Measurements from ENCODE around the gene SLC22A15. TPM values are rescaled to one million over a fixed set of nuclear protein-coding genes. Genes with fewer than 3 reads are reported as not detected.

Gene SLC22A15
- total and polyA plus RNA-seq, 2 experiments from 2014 or later, result 2.7 to 3.8 TPM

DNA sequence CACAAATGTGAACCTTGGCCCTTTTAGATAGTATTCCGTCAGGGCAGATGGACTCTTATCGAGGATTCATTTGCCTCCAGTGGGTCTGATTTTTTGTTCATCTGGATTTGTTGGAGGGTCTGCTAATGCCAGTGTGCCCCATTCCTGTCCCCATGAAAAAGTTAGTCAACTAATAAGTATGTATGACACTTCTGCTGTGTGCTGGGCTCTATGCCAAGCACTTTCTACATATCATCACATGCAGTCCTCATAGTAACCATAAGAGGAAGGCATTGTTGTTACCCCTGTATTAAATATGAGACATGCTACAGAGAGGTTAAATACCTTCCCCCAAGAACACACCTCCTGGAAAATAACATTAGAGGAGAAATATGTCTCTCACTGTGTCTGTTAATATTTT is 88.3 kb downstream of the SLC22A15 start:
- Mint-ChIP-seq H3K4me3 (no peak overlapping the region), H3K9me3 (peaks cover under 1% of the 10 kb centered on the region; the same call in 1 of the 3 replicates), H3K4me1 (no peaks in the 10 kb centered on the region), H3K27me3 (ENCODE audit: insufficient read depth, low read depth, poor library complexity) (peaks cover 4% of the 10 kb centered on the region), H3K36me3 (ENCODE audit: low read depth) (peaks cover 7% of the 10 kb centered on the region; the same call in 2 of the 3 replicates), H3K27ac (no peak overlapping the region)
- Histone ChIP-seq H3K79me2 (replicated peaks; ENCODE audit: insufficient read depth) (no peaks in the 10 kb centered on the region), H2AFZ (no peak overlapping the region), H3K4me2 (no peak overlapping the region), H4K20me1 (replicated peaks; ENCODE audit: insufficient read depth) (no peaks in the 10 kb centered on the region), H3F3A (replicated peaks; ENCODE audit: low read depth) (no peaks in the 10 kb centered on the region), H3K4me3 (no peak overlapping the region), H3K4me1 (ENCODE audit: insufficient read depth) (no peaks in the 10 kb centered on the region), H3K9me2 (ENCODE audit: insufficient read depth) (no peaks in the 10 kb centered on the region), H3K27me3 (ENCODE audit: insufficient read depth) (no peaks in the 10 kb centered on the region), H3K36me3 (ENCODE audit: insufficient read depth) (no peaks in the 10 kb centered on the region), H3K27ac (ENCODE audit: low read depth) (no peak overlapping the region)
- no peak for TF ChIP-seq ZNF331 (CRISPR knock-in tag; IDR thresholded peaks at IDR 0.05; ENCODE audit: low read depth)
- ATAC-seq, result no peak
- no peak for DNase-seq (ENCODE audit: low spot score)

GRCh38 chr1:116066868-116067565 is 90.7 kb downstream of the SLC22A15 start:
- Histone ChIP-seq H3K27ac (ENCODE audit: low read depth) (no peak overlapping the region; the same call in 1 of the 2 replicates), H3K9me2 (ENCODE audit: insufficient read depth) (no peaks in the 10 kb centered on the region)
- ATAC-seq, result no peak
- TF ChIP-seq POLR2AphosphoS5 (IDR thresholded peaks at IDR 0.05; ENCODE audit: low read depth), result no peak
- no peak for TF ChIP-seq ZNF331 (CRISPR knock-in tag; IDR thresholded peaks at IDR 0.05; ENCODE audit: low read depth)
- TF ChIP-seq JUNB (IDR thresholded peaks at IDR 0.05; ENCODE audit: unreplicated experiment), result no peak
- TF ChIP-seq NANOG (IDR thresholded peaks at IDR 0.05; ENCODE audit: borderline replicate concordance), result no peak
- TF ChIP-seq ZNF462 (CRISPR knock-in tag; IDR thresholded peaks at IDR 0.05), result no peak
- TF ChIP-seq EZH2phosphoT487 (IDR thresholded peaks at IDR 0.05; ENCODE audit: unreplicated experiment), result no peak
- TF ChIP-seq EZH2 (IDR thresholded peaks at IDR 0.05; ENCODE audit: low read depth, unreplicated experiment), result no peak
- TF ChIP-seq, protein P1, sequence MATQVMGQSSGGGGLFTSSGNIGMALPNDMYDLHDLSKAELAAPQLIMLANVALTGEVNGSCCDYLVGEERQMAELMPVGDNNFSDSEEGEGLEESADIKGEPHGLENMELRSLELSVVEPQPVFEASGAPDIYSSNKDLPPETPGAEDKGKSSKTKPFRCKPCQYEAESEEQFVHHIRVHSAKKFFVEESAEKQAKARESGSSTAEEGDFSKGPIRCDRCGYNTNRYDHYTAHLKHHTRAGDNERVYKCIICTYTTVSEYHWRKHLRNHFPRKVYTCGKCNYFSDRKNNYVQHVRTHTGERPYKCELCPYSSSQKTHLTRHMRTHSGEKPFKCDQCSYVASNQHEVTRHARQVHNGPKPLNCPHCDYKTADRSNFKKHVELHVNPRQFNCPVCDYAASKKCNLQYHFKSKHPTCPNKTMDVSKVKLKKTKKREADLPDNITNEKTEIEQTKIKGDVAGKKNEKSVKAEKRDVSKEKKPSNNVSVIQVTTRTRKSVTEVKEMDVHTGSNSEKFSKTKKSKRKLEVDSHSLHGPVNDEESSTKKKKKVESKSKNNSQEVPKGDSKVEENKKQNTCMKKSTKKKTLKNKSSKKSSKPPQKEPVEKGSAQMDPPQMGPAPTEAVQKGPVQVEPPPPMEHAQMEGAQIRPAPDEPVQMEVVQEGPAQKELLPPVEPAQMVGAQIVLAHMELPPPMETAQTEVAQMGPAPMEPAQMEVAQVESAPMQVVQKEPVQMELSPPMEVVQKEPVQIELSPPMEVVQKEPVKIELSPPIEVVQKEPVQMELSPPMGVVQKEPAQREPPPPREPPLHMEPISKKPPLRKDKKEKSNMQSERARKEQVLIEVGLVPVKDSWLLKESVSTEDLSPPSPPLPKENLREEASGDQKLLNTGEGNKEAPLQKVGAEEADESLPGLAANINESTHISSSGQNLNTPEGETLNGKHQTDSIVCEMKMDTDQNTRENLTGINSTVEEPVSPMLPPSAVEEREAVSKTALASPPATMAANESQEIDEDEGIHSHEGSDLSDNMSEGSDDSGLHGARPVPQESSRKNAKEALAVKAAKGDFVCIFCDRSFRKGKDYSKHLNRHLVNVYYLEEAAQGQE (IDR thresholded peaks at IDR 0.05; ENCODE audit: unreplicated experiment), result no peak
- TF ChIP-seq CREB1 (CRISPR knock-in tag; IDR thresholded peaks at IDR 0.05; ENCODE audit: low read depth), result no peak
- TF ChIP-seq STAT1 (IDR thresholded peaks at IDR 0.05; ENCODE audit: unreplicated experiment), result no peak
- no peak for TF ChIP-seq ZNF114 (CRISPR knock-in tag; IDR thresholded peaks at IDR 0.05)

More at GRCh38 chr1:116066868-116067565, 90.7 kb downstream of the SLC22A15 start:
- Histone ChIP-seq H3K79me2 (replicated peaks; ENCODE audit: insufficient read depth) (no peaks in the 10 kb centered on the region), H3F3A (replicated peaks; ENCODE audit: low read depth) (no peaks in the 10 kb centered on the region), H3K4me1 (ENCODE audit: insufficient read depth) (no peaks in the 10 kb centered on the region), H2AFZ (no peak overlapping the region), H3K36me3 (ENCODE audit: insufficient read depth) (no peaks in the 10 kb centered on the region), H3K4me3 (no peak overlapping the region), H3K27me3 (ENCODE audit: insufficient read depth) (no peaks in the 10 kb centered on the region), H4K20me1 (replicated peaks; ENCODE audit: insufficient read depth) (no peaks in the 10 kb centered on the region), H3K4me2 (no peak overlapping the region)
- no peak overlapping the region for H3K4me3 Mint-ChIP-seq
- peaks cover 7% of the 10 kb centered on the region; the same call in 2 of the 3 replicates for H3K36me3 Mint-ChIP-seq (ENCODE audit: low read depth)
- no peak for DNase-seq (ENCODE audit: low spot score)
- H3K27ac Mint-ChIP-seq, result no peak overlapping the region
- no peaks in the 10 kb centered on the region for H3K4me1 Mint-ChIP-seq
- peaks cover under 1% of the 10 kb centered on the region for H3K27me3 Mint-ChIP-seq (ENCODE audit: insufficient read depth, low read depth, poor library complexity)
- no peaks in the 10 kb centered on the region for H3K9me3 Mint-ChIP-seq

Measured in GM23338 (cell line).